Panc1 (cell line): Measurements from ENCODE around the gene MTM1. TPM values are rescaled to one million over a fixed set of nuclear protein-coding genes. Genes with fewer than 3 reads are reported as not detected.

ENCODE experiments used
- ATAC-seq: fragments of 200-7000 bp; cut with Tn5 transposase; 2 replicates; pipeline ENCODE4 v1.9.1; 2020; ENCODE audit warnings: mild to moderate bottlenecking, moderate library complexity
- BruUV-seq: library from RNA; stranded (reverse); fragments of 400-500 nt; replicated peaks from 2 replicates; lab custom pipeline; 2021; lab: Mats Ljungman, UMichigan
- CTCF ChIA-PET: fragments of 300-600 bp; sonication (Branson Sonifier 250); formaldehyde crosslinking; loops from one replicate; lab custom pipeline; 2022; ENCODE audit warnings: antibody characterized with exemption; lab: Charles Lee
- POLR2A ChIA-PET: fragments of 300-600 bp; sonication (Branson Sonifier 250); formaldehyde crosslinking; loops from one replicate; lab custom pipeline; 2022; ENCODE audit warnings: antibody characterized with exemption; lab: Charles Lee
- DNase-seq: peaks from one replicate; pipeline ENCODE4 v3.0.0-alpha.2; 2010; ENCODE audit warnings: low read depth, low spot score
- H3K27ac ChIP-seq: 2 replicates; pipeline ENCODE4 v1.5.1; 2011; ENCODE audit warnings: mild to moderate bottlenecking, low read length, inconsistent platforms
- H3K27me3 ChIP-seq: fragments of 200-500 bp; sonication (Bioruptor generic); 2 replicates; pipeline ENCODE4 v1.6.0; 2014; ENCODE audit warnings: low read length, inconsistent platforms; ENCODE audit not compliant: control insufficient read depth, insufficient read depth
- H3K36me3 ChIP-seq: fragments of 200-500 bp; sonication (Bioruptor generic); 2 replicates; pipeline ENCODE4 v1.5.1; 2014; ENCODE audit warnings: inconsistent platforms, mild to moderate bottlenecking, low read length, moderate library complexity; ENCODE audit not compliant: control insufficient read depth, insufficient read depth
- H3K4me1 ChIP-seq: 2 replicates; pipeline ENCODE4 v1.5.1; 2011; ENCODE audit warnings: inconsistent platforms, mild to moderate bottlenecking, low read length, moderate library complexity; ENCODE audit not compliant: control insufficient read depth, insufficient read depth
- H3K4me3 ChIP-seq, 2 experiments: 2 replicates each; pipeline ENCODE4 v1.5.1; 2011 to 2012; ENCODE audit warnings: low read depth in 2 of 2, low read length in 2 of 2, mild to moderate bottlenecking in 2 of 2, inconsistent platforms in 1 of 2, moderate library complexity in 1 of 2
- H3K9me3 ChIP-seq: fragments of 200-500 bp; sonication (Bioruptor generic); 2 replicates; pipeline ENCODE4 v1.5.1; 2014; ENCODE audit warnings: low read depth, mild to moderate bottlenecking, inconsistent platforms, low read length, moderate library complexity; ENCODE audit not compliant: control insufficient read depth, insufficient read depth
- POLR2AphosphoS5 ChIP-seq: IDR thresholded peaks from 2 replicates; pipeline ENCODE4 v1.6.1; 2012; ENCODE audit warnings: mild to moderate bottlenecking, low read depth, low read length, moderate library complexity
- SIN3A ChIP-seq: IDR thresholded peaks from 2 replicates; pipeline ENCODE4 v1.6.1; 2012; ENCODE audit warnings: low read depth, mild to moderate bottlenecking, low read length, moderate library complexity, borderline replicate concordance; ENCODE audit not compliant: insufficient read depth
- TCF7L2 ChIP-seq: IDR thresholded peaks from 2 replicates; pipeline ENCODE4 v1.6.1; 2011; ENCODE audit warnings: mild to moderate bottlenecking, low read depth, low read length, inconsistent platforms
- in situ Hi-C: cut with HindIII; loops from 2 replicates; pipeline ENCODE4 v1.10.0; 2016; ENCODE audit warnings: low sequenced_read_pairs, low pct_unique_long_range_greater_than_20kb
- intact Hi-C: fragments of 100-400 bp; cut with micrococcal nuclease; formaldehyde crosslinking; loops from one replicate; pipeline ENCODE4 v1.10.0; 2022; ENCODE audit not compliant: unreplicated experiment
- total RNA-seq: library from RNA; stranded (reverse); gene quantifications from one replicate; pipeline ENCODE4 v1.2.1, GENCODE V29; 2021; ENCODE audit not compliant: unreplicated experiment
- TF ChIP-seq, protein P1 (sequence below), 2 experiments: IDR thresholded peaks; 2 replicates each; pipeline ENCODE4 v1.6.1; 2011 to 2012; ENCODE audit warnings: low read depth in 2 of 2, control low read depth in 1 of 2, low read length in 1 of 2, mild to moderate bottlenecking in 1 of 2, moderate library complexity in 1 of 2; ENCODE audit not compliant: insufficient read depth in 1 of 2
- TF ChIP-seq, protein P2 (sequence below): fragments of 450-650 bp; IDR thresholded peaks from 2 replicates; pipeline ENCODE4 v1.5.1; 2017; ENCODE audit warnings: mild to moderate bottlenecking

MTM1 gene
- total RNA-seq, 1 experiment from 2014 or later = 24.0 TPM

DNA sequence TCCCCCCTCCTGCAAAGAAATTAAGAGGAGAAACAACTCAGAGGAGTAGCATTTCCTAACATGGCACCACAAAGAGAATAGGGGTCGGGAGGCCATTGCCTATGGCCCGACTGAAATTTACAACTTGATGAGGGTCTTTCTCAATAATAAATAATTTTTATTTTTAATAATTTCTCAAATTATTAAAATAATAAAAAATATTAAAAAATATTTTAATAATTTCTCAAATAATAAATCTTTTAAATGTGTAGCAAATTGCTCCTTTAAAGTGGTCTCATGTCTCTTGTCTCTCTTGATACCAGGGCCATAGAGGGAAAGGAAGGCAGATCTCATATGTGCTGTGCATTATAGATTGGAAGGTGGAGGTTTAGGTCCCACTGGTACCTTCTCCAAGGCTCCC, 75.5 kb downstream of the MTM1 start:
- intact Hi-C loops (no loop called here), in situ Hi-C loops (loop anchor here (25.0 kb wide), 1 partner anchor 1132 kb away; the partner anchor contains the start of gene IDS)
- CTCF ChIA-PET = no interaction called here
- Histone ChIP-seq H3K4me3 (no peak overlapping the region), H3K27me3 (no peaks in the 10 kb centered on the region), H3K27ac (no peak overlapping the region), H3K9me3 (no peaks in the 10 kb centered on the region), H3K36me3 (peaks cover 2% of the 10 kb centered on the region), H3K4me1 (no peaks in the 10 kb centered on the region)
- POLR2A ChIA-PET = no interaction called here
- BruUV-seq = no TSS peak
- TF ChIP-seq POLR2AphosphoS5 = no peak
- TF ChIP-seq, protein P1, sequence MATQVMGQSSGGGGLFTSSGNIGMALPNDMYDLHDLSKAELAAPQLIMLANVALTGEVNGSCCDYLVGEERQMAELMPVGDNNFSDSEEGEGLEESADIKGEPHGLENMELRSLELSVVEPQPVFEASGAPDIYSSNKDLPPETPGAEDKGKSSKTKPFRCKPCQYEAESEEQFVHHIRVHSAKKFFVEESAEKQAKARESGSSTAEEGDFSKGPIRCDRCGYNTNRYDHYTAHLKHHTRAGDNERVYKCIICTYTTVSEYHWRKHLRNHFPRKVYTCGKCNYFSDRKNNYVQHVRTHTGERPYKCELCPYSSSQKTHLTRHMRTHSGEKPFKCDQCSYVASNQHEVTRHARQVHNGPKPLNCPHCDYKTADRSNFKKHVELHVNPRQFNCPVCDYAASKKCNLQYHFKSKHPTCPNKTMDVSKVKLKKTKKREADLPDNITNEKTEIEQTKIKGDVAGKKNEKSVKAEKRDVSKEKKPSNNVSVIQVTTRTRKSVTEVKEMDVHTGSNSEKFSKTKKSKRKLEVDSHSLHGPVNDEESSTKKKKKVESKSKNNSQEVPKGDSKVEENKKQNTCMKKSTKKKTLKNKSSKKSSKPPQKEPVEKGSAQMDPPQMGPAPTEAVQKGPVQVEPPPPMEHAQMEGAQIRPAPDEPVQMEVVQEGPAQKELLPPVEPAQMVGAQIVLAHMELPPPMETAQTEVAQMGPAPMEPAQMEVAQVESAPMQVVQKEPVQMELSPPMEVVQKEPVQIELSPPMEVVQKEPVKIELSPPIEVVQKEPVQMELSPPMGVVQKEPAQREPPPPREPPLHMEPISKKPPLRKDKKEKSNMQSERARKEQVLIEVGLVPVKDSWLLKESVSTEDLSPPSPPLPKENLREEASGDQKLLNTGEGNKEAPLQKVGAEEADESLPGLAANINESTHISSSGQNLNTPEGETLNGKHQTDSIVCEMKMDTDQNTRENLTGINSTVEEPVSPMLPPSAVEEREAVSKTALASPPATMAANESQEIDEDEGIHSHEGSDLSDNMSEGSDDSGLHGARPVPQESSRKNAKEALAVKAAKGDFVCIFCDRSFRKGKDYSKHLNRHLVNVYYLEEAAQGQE (IDR thresholded peaks at IDR 0.05; ENCODE audit: insufficient read depth in 1 of 2, low read depth in 2 of 2, low read length in 1 of 2) = no peak
- TF ChIP-seq SIN3A = no peak
- TF ChIP-seq, protein P2, sequence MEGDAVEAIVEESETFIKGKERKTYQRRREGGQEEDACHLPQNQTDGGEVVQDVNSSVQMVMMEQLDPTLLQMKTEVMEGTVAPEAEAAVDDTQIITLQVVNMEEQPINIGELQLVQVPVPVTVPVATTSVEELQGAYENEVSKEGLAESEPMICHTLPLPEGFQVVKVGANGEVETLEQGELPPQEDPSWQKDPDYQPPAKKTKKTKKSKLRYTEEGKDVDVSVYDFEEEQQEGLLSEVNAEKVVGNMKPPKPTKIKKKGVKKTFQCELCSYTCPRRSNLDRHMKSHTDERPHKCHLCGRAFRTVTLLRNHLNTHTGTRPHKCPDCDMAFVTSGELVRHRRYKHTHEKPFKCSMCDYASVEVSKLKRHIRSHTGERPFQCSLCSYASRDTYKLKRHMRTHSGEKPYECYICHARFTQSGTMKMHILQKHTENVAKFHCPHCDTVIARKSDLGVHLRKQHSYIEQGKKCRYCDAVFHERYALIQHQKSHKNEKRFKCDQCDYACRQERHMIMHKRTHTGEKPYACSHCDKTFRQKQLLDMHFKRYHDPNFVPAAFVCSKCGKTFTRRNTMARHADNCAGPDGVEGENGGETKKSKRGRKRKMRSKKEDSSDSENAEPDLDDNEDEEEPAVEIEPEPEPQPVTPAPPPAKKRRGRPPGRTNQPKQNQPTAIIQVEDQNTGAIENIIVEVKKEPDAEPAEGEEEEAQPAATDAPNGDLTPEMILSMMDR = no peak
- TF ChIP-seq TCF7L2 = no peak
- DNase-seq = no peak
- ATAC-seq = no peak

DNA sequence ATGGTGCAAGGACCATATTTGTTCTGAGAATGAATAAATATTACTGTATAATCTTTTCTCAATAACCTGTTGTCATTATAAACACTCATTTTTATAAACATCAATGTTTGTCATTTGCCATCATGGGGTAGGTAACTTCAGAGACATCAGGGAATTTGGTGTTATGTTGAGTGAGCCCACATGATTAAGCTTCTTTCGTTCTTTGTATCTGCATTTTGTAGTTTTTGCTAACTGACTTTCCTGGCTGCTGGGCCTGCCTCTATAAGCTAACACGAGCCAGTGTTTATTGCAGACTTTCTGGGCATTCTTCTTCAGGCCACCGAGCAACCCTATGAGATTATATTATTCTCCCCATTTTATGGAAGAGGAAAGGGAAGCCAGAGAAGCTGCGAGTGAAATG, 76.0 kb downstream of the MTM1 start:
- TF ChIP-seq, protein P2 = no peak
- TF ChIP-seq, protein P1 (IDR thresholded peaks at IDR 0.05; ENCODE audit: insufficient read depth in 1 of 2, low read depth in 2 of 2, low read length in 1 of 2) = no peak
- TF ChIP-seq TCF7L2 = no peak
- no peak for TF ChIP-seq SIN3A
- TF ChIP-seq POLR2AphosphoS5 = no peak
- Histone ChIP-seq H3K36me3 (peaks cover 2% of the 10 kb centered on the region), H3K27ac (no peak overlapping the region), H3K9me3 (no peaks in the 10 kb centered on the region), H3K4me3 (no peak overlapping the region), H3K4me1 (no peaks in the 10 kb centered on the region), H3K27me3 (no peaks in the 10 kb centered on the region)
- in situ Hi-C loops = loop anchor here (25.0 kb wide), 1 partner anchor 1132 kb away; the partner anchor contains the start of gene IDS
- intact Hi-C loops = no loop called here
- DNase-seq = no peak
- ChIA-PET CTCF (no interaction called here), POLR2A (no interaction called here)
- ATAC-seq = no peak
- BruUV-seq = no TSS peak
